ENCODE data around the gene WDR77.

- TF ChIP-seq CTCF (IDR thresholded peaks at IDR 0.05) (no peak), POLR2A (IDR thresholded peaks at IDR 0.05) (no peak), POLR2AphosphoS5 (IDR thresholded peaks at IDR 0.05; ENCODE audit: insufficient read depth in 1 of 2, low read depth in 1 of 2) (no peak)
Observed at GRCh38 chr1:111412839-111413238, 36.2 kb downstream of the WDR77 start.

All from vagina (tissue), 2 donors.